Ishikawa (cell line): ENCODE data around the gene TPRG1L.

Source experiments
- CREB1 ChIP-seq: IDR thresholded peaks from 2 replicates; pipeline ENCODE4 v1.6.1; 2012; ENCODE audit warnings: low read depth
- NFIC ChIP-seq: IDR thresholded peaks from 2 replicates; pipeline ENCODE4 v1.6.1; 2012
- RAD21 ChIP-seq: IDR thresholded peaks from 2 replicates; pipeline ENCODE4 v1.6.1; 2012; ENCODE audit warnings: low read depth
- YY1 ChIP-seq: IDR thresholded peaks from 2 replicates; pipeline ENCODE4 v1.6.1; 2012; ENCODE audit warnings: low read depth

- no peak for TF ChIP-seq YY1
- TF ChIP-seq CREB1, result no peak
- TF ChIP-seq NFIC, result no peak
- TF ChIP-seq RAD21, result no peak
These were observed 13.9 kb downstream of the TPRG1L start for GRCh38 chr1:3638676-3639075.
